Activated naive CD8-positive, alpha-beta T cell (primary cell): ENCODE measurements around the gene CHRDL1.
A peak's percentile ranks its signal among the peaks of the same experiment; 100 is the strongest.
"Not testable (repeated sequence)": the region's sequence is repeated elsewhere in the genome, so short reads cannot be mapped to it uniquely, and the experiment has no call there.

ENCODE experiments used
- H3K27ac Mint-ChIP-seq: one replicate; pipeline ENCODE4 v1.8.0; 2021; ENCODE audit warnings: mixed read lengths
- H3K27me3 Mint-ChIP-seq: one replicate; pipeline ENCODE4 v1.8.0; 2021; ENCODE audit warnings: mixed read lengths
- H3K36me3 Mint-ChIP-seq: one replicate; pipeline ENCODE4 v1.8.0; 2021; ENCODE audit warnings: mixed read lengths
- H3K4me1 Mint-ChIP-seq: one replicate; pipeline ENCODE4 v1.8.0; 2021; ENCODE audit warnings: low read depth, mixed read lengths
- H3K4me3 Mint-ChIP-seq: one replicate; pipeline ENCODE4 v1.8.0; 2021; ENCODE audit warnings: mild to moderate bottlenecking, mixed read lengths
- H3K9me3 Mint-ChIP-seq: one replicate; pipeline ENCODE4 v1.8.0; 2021; ENCODE audit warnings: low read depth, mixed read lengths

Gene CHRDL1

DNA sequence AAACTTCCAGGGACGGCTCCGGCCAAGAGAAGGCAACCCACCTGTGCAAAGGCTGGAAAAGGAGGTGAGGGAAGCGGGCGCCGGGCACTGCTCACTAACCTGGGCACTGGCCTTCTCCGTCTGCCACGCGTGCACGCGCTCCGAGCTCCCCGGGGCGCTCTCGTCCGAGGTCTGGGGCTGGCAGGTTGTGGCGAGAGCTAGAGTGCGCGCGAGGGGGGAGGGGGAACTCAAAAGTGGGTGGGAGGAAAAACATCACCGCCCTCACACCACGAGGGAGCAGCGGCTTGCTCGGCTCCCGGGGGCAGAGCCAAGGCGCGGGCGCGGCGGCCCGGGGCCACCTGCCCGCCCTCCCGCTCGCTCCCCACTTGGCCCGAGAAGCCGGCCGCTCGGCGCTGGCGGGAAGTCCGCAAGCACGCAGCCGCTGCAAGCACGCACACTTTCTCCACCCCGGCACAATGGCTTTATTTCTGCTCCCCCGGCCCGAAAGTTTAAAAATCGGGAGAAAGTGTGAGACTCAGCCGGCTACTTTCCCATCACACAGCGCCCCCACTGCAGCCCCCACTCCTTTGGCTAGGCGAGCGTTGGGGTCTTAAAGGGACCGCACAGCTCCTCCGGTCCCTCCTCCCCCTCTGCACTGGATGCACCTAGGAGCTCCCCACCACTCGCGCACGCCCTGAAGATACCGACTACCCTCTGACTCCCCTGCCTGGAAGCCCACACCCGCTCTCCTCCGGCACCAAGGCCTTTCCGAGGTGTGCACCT is at the start of gene CHRDL1:
Gene CHRDL1 (minus strand): TSS at position 173 of the 762 bp plus-strand sequence. CDS start 3,636 bp downstream, outside the sequence.
- Mint-ChIP-seq H3K27me3 (peaks cover 10% of the 10 kb centered on the region), H3K4me1 (peaks cover 2% of the 10 kb centered on the region), H3K36me3 (no peaks in the 10 kb centered on the region), H3K27ac (no peak within 1 kb of the TSS), H3K4me3 (peak within 1 kb of the TSS; percentile 71), H3K9me3 (no peaks in the 10 kb centered on the region)

GRCh38 chrX:110836982-110837381 is 41.4 kb upstream of the CHRDL1 start:
- H3K27me3 Mint-ChIP-seq, result no peaks in the 10 kb centered on the region
- H3K9me3 Mint-ChIP-seq, result no peaks in the 10 kb centered on the region
- H3K4me1 Mint-ChIP-seq, result no peaks in the 10 kb centered on the region
- no peak overlapping the region for H3K27ac Mint-ChIP-seq
- H3K4me3 Mint-ChIP-seq, result no peak overlapping the region
- no peaks in the 10 kb centered on the region for H3K36me3 Mint-ChIP-seq

GRCh38 chrX:110836451-110836850 is 40.8 kb upstream of the CHRDL1 start:
- Mint-ChIP-seq H3K27ac (no peak overlapping the region), H3K4me1 (no peaks in the 10 kb centered on the region), H3K9me3 (no peaks in the 10 kb centered on the region), H3K36me3 (no peaks in the 10 kb centered on the region), H3K4me3 (no peak overlapping the region), H3K27me3 (no peaks in the 10 kb centered on the region)

DNA sequence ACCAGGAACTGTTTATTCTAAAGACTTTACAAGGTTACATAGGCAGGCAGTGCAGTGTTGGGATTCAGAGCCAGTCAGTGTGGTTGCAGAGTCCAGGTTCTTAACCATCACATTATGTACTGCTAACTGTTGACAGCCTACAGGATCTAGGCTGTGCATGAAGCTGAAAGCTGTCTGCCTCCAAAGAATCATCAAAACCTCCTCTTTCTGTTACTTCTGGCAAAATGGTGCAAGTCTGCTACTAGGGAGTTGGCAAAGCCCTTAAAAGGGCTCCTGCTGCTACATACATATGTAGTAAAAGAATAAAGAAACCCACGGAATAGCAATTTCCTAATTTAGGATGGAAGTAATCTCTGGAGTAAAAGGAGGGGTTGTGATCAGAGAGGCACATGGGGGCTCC is 40.4 kb upstream of the CHRDL1 start:
- Mint-ChIP-seq H3K4me1 (no peaks in the 10 kb centered on the region), H3K27ac (no peak overlapping the region), H3K4me3 (no peak overlapping the region), H3K9me3 (no peaks in the 10 kb centered on the region), H3K36me3 (no peaks in the 10 kb centered on the region), H3K27me3 (no peaks in the 10 kb centered on the region)

GRCh38 chrX:110825972-110826371 is 30.4 kb upstream of the CHRDL1 start:
- no peaks in the 10 kb centered on the region for H3K36me3 Mint-ChIP-seq
- peaks cover 9% of the 10 kb centered on the region for H3K9me3 Mint-ChIP-seq

DNA sequence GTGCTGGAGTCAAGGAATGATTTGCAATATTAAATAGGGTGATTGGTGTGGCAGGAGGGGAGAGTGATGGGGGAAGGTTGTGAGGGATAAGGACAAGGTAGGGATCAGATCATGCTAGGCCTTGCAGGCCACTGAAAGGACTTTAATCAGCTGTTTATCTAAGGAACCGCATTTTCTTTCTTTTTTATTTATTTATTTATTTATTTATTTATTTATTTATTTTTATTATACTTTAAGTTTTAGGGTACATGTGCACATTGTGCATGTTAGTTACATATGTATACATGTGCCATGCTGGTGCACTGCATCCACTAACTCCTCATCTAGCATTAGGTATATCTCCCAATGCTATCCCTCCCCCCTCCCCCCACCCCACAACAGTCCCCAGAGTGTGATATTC is 20.9 kb upstream of the CHRDL1 start:
- H3K36me3 Mint-ChIP-seq, H3K4me1 Mint-ChIP-seq, H3K4me3 Mint-ChIP-seq, H3K9me3 Mint-ChIP-seq, H3K27ac Mint-ChIP-seq, H3K27me3 Mint-ChIP-seq: not testable (repeated sequence)

More at GRCh38 chrX:110825972-110826371, 30.4 kb upstream of the CHRDL1 start:
- H3K27me3 Mint-ChIP-seq, result no peaks in the 10 kb centered on the region
- no peaks in the 10 kb centered on the region for H3K4me1 Mint-ChIP-seq
- no peak overlapping the region for H3K4me3 Mint-ChIP-seq
- H3K27ac Mint-ChIP-seq, result no peak overlapping the region

GRCh38 chrX:110806145-110806544 is 10.5 kb upstream of the CHRDL1 start:
- H3K4me3 Mint-ChIP-seq, result no peak overlapping the region
- H3K4me1 Mint-ChIP-seq, result no peaks in the 10 kb centered on the region
- H3K27me3 Mint-ChIP-seq, result no peaks in the 10 kb centered on the region
- no peak overlapping the region for H3K27ac Mint-ChIP-seq
- H3K36me3 Mint-ChIP-seq, result no peaks in the 10 kb centered on the region
- no peaks in the 10 kb centered on the region for H3K9me3 Mint-ChIP-seq

DNA sequence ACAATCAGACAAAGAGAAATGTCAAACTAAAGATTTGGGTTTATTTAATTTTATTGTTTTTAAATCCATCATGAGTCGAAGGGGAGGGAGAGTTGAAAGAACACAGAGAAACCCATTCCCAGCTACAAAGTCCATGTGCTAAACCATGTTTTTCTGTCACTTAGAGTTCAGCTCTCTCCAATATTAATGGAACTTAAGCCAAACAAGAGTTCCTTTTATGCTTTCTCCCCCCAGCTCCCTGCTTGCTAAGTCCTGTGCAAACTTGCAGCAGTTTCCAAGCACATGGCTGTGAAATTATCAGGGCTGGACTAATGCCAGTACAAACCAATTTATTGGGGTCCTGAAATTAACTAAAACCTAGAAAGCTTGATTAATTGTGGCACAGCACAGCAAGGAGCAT is 9.7 kb upstream of the CHRDL1 start:
- no peak overlapping the region for H3K4me3 Mint-ChIP-seq
- H3K9me3 Mint-ChIP-seq, result no peaks in the 10 kb centered on the region
- no peak overlapping the region for H3K27ac Mint-ChIP-seq
- no peaks in the 10 kb centered on the region for H3K4me1 Mint-ChIP-seq
- H3K36me3 Mint-ChIP-seq, result no peaks in the 10 kb centered on the region
- no peaks in the 10 kb centered on the region for H3K27me3 Mint-ChIP-seq

DNA sequence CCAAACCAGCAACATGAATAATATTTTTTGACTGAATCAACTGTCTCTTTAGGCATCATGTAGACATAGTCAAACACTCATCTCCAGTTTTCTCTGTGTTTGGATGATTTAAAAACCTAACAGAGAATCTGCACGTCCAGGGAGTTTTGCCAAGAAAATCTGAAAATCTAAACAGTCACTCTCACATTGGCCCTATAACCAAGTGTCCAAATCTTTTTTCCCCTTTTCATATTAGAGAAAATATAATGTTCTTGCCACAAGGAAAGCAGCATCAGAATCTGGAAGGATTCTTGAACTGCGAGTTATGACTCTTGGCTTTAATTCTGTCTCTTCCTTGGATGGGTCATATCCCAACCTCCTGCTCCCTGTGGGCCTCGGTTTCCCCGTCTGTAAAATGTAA is 8.8 kb upstream of the CHRDL1 start:
- Mint-ChIP-seq H3K27me3 (no peaks in the 10 kb centered on the region), H3K36me3 (no peaks in the 10 kb centered on the region), H3K4me1 (no peaks in the 10 kb centered on the region), H3K4me3 (no peak overlapping the region), H3K9me3 (no peaks in the 10 kb centered on the region), H3K27ac (no peak overlapping the region)

GRCh38 chrX:110803506-110803905 is 7.9 kb upstream of the CHRDL1 start:
- Mint-ChIP-seq H3K4me3 (no peak overlapping the region), H3K36me3 (no peaks in the 10 kb centered on the region), H3K9me3 (no peaks in the 10 kb centered on the region), H3K27ac (no peak overlapping the region), H3K4me1 (no peaks in the 10 kb centered on the region), H3K27me3 (peaks cover under 1% of the 10 kb centered on the region)

- Mint-ChIP-seq H3K27ac (no peak overlapping the region), H3K4me1 (peaks cover 2% of the 10 kb centered on the region), H3K4me3 (peak overlapping the region; percentile 71), H3K9me3 (no peaks in the 10 kb centered on the region), H3K27me3 (peaks cover 10% of the 10 kb centered on the region), H3K36me3 (no peaks in the 10 kb centered on the region)
Observed at GRCh38 chrX:110796407-110796697, 735 bp upstream of the CHRDL1 start.

- Mint-ChIP-seq H3K4me1 (peaks cover 2% of the 10 kb centered on the region), H3K4me3 (no peak overlapping the region), H3K36me3 (no peaks in the 10 kb centered on the region), H3K27me3 (peaks cover 10% of the 10 kb centered on the region), H3K9me3 (no peaks in the 10 kb centered on the region), H3K27ac (no peak overlapping the region)
Observed at GRCh38 chrX:110794601-110795000, 1.0 kb downstream of the CHRDL1 start.

DNA sequence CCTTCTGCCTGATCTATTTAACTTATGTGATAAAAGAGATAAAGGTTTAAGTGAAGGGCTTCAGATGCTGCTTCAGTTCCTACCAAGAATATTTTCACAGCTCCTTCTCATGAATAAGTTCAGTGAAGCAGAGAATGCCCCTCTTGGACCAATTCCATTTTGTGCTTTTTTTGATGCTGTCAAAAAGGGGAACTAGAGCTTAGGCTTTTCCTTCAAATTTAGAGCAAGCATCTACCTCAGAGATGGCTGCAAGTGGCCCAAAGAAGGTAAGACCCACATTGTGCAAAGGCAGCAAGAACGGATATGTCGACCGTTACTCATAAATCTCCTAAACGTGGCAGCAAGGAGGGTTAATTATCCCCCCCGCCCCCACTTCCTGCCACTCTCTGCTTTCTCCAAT is 4.5 kb downstream of the CHRDL1 start:
- Mint-ChIP-seq H3K36me3 (no peaks in the 10 kb centered on the region), H3K4me1 (no peaks in the 10 kb centered on the region), H3K9me3 (no peaks in the 10 kb centered on the region), H3K27ac (no peak overlapping the region), H3K27me3 (peaks cover 1% of the 10 kb centered on the region), H3K4me3 (no peak overlapping the region)

GRCh38 chrX:110786486-110786885 is 9.1 kb downstream of the CHRDL1 start:
- H3K9me3 Mint-ChIP-seq, result no peaks in the 10 kb centered on the region
- no peaks in the 10 kb centered on the region for H3K27me3 Mint-ChIP-seq
- no peaks in the 10 kb centered on the region for H3K36me3 Mint-ChIP-seq
- no peak overlapping the region for H3K4me3 Mint-ChIP-seq
- no peaks in the 10 kb centered on the region for H3K4me1 Mint-ChIP-seq
- no peak overlapping the region for H3K27ac Mint-ChIP-seq

GRCh38 chrX:110759785-110760184 is 35.8 kb downstream of the CHRDL1 start:
- H3K27ac Mint-ChIP-seq, result no peak overlapping the region
- H3K4me1 Mint-ChIP-seq, result no peaks in the 10 kb centered on the region
- peaks cover 6% of the 10 kb centered on the region for H3K9me3 Mint-ChIP-seq
- no peaks in the 10 kb centered on the region for H3K36me3 Mint-ChIP-seq
- no peak overlapping the region for H3K4me3 Mint-ChIP-seq
- no peaks in the 10 kb centered on the region for H3K27me3 Mint-ChIP-seq

DNA sequence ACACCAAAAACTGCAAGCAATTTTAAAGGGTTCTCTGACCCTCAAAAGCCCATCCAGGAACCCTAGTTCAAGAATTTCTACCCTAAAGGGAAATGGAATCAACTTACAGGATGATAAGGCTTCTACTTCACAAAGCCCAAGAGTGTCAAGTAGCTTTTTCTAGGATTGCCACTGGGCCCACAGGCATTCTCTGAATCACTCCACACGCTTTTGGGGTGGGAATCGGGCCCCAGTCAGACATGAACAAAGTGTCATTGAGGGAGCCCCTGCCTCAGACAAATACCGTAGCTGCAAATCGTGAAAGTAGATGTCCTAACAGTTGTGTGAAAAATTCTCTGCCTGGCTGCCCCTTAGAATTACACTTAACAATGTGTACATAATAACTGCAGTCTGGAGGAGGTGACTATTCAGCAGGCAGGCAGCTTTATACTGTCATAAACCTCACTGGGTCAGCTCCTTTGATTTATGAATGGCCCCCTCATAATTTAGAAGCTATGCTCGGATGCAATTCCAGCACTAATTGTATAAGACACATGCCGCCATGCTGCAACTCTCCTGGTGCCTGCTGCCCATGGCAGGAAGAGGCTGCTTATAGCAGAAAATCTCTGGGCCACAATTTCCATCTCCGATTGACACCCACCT is 36.7 kb downstream of the CHRDL1 start:
- Mint-ChIP-seq H3K4me3 (no peak overlapping the region), H3K9me3 (peaks cover 6% of the 10 kb centered on the region), H3K27me3 (no peaks in the 10 kb centered on the region), H3K36me3 (no peaks in the 10 kb centered on the region), H3K27ac (no peak overlapping the region), H3K4me1 (no peaks in the 10 kb centered on the region)
